ENCODE data around the gene AGMO. TPM values are rescaled to one million over a fixed set of nuclear protein-coding genes. Genes with fewer than 3 reads are reported as not detected.

Gene AGMO
- polyA plus RNA-seq, 3 donors = not detected

DNA sequence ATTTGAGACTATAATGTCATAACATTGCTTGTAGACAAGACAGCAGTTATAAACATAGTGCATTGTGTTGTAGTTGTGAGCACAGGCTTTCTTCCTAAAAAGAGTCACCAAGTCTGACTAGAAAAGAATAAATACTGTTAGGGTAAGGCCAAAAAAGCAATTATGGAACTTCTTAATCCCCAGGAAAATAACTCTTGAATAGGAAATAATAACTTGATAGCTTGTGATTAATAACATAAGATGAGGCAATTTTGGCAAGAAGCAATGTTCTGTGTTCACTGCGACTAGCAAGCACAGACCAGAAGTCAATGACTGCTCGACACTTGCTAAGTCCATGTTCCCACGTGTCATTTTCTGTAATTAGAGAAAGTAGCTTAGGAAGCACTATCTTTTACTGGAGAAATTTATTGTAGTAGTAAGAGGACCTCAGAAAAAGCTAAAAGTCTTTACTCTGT is 97.1 kb downstream of the AGMO start:
- H3K9me3 Mint-ChIP-seq = peaks cover 0 to 3% (median 0%) of the 10 kb centered on the region in 7 donors
- Histone ChIP-seq H3K4me1 (ENCODE audit: control insufficient read depth in 1 of 2, insufficient read depth in 2 of 2, low read length in 2 of 2) (no peaks in the 10 kb centered on the region), H3K9ac (ENCODE audit: insufficient read depth, low read length, poor library complexity, severe bottlenecking) (no peak overlapping the region), H3K9me3 (replicated peaks in 1 of 2; ENCODE audit: control insufficient read depth in 1 of 2, insufficient read depth in 1 of 2, low read length in 2 of 2) (no peaks in the 10 kb centered on the region), H3K27me3 (ENCODE audit: control insufficient read depth in 2 of 2, insufficient read depth in 2 of 2, low read length in 2 of 2) (no peaks in the 10 kb centered on the region), H3K79me2 (ENCODE audit: insufficient read depth, low read length) (no peaks in the 10 kb centered on the region), H4K20me1 (ENCODE audit: insufficient read depth, low read length) (no peaks in the 10 kb centered on the region), H3K4me2 (replicated peaks; ENCODE audit: extremely low read depth, low read length, poor library complexity, severe bottlenecking) (no peak overlapping the region), H2AFZ (ENCODE audit: insufficient read depth, low read depth, low read length, poor library complexity, severe bottlenecking) (no peak overlapping the region), H3K27ac (ENCODE audit: low read depth in 1 of 2, low read length in 2 of 2) (no peak overlapping the region), H3K36me3 (replicated peaks in 1 of 2; ENCODE audit: control insufficient read depth in 1 of 2, insufficient read depth in 2 of 2, low read length in 2 of 2) (no peaks in the 10 kb centered on the region), H3K4me3 (replicated peaks in 1 of 3; ENCODE audit: low read depth in 2 of 3, low read length in 3 of 3) (no peak overlapping the region)
- TF ChIP-seq, protein P1, sequence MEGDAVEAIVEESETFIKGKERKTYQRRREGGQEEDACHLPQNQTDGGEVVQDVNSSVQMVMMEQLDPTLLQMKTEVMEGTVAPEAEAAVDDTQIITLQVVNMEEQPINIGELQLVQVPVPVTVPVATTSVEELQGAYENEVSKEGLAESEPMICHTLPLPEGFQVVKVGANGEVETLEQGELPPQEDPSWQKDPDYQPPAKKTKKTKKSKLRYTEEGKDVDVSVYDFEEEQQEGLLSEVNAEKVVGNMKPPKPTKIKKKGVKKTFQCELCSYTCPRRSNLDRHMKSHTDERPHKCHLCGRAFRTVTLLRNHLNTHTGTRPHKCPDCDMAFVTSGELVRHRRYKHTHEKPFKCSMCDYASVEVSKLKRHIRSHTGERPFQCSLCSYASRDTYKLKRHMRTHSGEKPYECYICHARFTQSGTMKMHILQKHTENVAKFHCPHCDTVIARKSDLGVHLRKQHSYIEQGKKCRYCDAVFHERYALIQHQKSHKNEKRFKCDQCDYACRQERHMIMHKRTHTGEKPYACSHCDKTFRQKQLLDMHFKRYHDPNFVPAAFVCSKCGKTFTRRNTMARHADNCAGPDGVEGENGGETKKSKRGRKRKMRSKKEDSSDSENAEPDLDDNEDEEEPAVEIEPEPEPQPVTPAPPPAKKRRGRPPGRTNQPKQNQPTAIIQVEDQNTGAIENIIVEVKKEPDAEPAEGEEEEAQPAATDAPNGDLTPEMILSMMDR (IDR thresholded peaks at IDR 0.05) = no peak
- no peak for DNase-seq
- H3K36me3 Mint-ChIP-seq = no peaks in the 10 kb centered on the region
- no peaks in the 10 kb centered on the region for H3K4me1 Mint-ChIP-seq
- H3K27ac Mint-ChIP-seq = no peak overlapping the region
- no peak overlapping the region for H3K4me3 Mint-ChIP-seq
- intact Hi-C loops (cut with micrococcal nuclease) = no loop called here
- H3K27me3 Mint-ChIP-seq (ENCODE audit: low read depth in 3 of 3) = no peaks in the 10 kb centered on the region
- WGBS (ENCODE audit: insufficient coverage) = 85% methylated on average over 2 of the region's 3 CpGs

DNA sequence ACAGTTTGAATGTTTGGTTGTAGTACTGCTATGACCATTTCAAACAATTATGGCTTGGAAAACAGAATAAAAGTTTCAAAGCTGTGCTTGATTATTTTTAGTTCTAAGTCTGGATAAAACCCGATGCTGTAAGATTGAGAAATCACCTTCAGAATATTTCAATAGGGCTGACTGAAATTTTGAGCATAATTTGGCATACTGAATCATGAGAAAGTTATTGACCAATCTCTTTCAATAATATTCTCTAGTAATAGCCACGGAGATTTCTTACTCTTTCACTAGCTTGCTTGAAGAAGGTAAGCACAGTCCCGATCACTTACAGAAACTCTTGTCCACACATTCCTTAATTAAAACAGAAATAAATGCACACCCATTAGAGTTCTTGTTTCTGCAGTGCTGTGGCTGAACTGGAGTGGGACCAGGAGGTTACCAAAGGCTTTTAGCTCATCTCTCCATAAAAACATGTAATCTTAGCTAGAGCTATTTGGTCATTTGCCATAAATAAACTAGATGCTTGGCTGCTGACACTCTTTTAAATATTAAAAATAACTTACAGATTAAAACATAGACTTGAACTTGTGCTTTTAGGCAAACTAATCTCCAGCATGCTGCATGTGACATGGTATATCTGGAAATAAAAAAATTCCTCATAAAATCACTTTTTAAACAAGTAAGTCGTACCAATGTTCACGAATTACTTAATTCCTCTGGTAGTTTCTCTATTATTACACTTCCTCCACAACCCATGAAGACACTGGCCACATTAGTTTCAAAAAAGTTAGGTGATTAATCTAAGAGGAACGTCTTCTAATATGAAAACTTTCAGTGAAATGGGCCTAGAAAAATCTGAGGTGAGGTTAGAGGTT is 97.8 kb downstream of the AGMO start:
- Histone ChIP-seq H3K27me3 (ENCODE audit: control insufficient read depth in 2 of 2, insufficient read depth in 2 of 2, low read length in 2 of 2) (no peaks in the 10 kb centered on the region), H3K9me3 (replicated peaks in 1 of 2; ENCODE audit: control insufficient read depth in 1 of 2, insufficient read depth in 1 of 2, low read length in 2 of 2) (no peaks in the 10 kb centered on the region), H2AFZ (ENCODE audit: insufficient read depth, low read depth, low read length, poor library complexity, severe bottlenecking) (no peak overlapping the region), H3K4me1 (ENCODE audit: control insufficient read depth in 1 of 2, insufficient read depth in 2 of 2, low read length in 2 of 2) (no peaks in the 10 kb centered on the region), H3K27ac (ENCODE audit: low read depth in 1 of 2, low read length in 2 of 2) (no peak overlapping the region), H4K20me1 (ENCODE audit: insufficient read depth, low read length) (no peaks in the 10 kb centered on the region), H3K79me2 (ENCODE audit: insufficient read depth, low read length) (no peaks in the 10 kb centered on the region), H3K4me2 (replicated peaks; ENCODE audit: extremely low read depth, low read length, poor library complexity, severe bottlenecking) (no peak overlapping the region), H3K4me3 (replicated peaks in 1 of 3; ENCODE audit: low read depth in 2 of 3, low read length in 3 of 3) (no peak overlapping the region), H3K36me3 (replicated peaks in 1 of 2; ENCODE audit: control insufficient read depth in 1 of 2, insufficient read depth in 2 of 2, low read length in 2 of 2) (no peaks in the 10 kb centered on the region), H3K9ac (ENCODE audit: insufficient read depth, low read length, poor library complexity, severe bottlenecking) (no peak overlapping the region)
- TF ChIP-seq, protein P1 (IDR thresholded peaks at IDR 0.05) = no peak
- intact Hi-C loops (cut with micrococcal nuclease) = no loop called here
- WGBS (ENCODE audit: insufficient coverage) = no CpG with 5 or more reads among the region's 6 CpGs
- peaks cover 0 to 3% (median 0%) of the 10 kb centered on the region in 7 donors for H3K9me3 Mint-ChIP-seq
- H3K27ac Mint-ChIP-seq = no peak overlapping the region
- no peak overlapping the region for H3K4me3 Mint-ChIP-seq
- H3K36me3 Mint-ChIP-seq = no peaks in the 10 kb centered on the region
- no peaks in the 10 kb centered on the region for H3K4me1 Mint-ChIP-seq
- H3K27me3 Mint-ChIP-seq (ENCODE audit: low read depth in 3 of 3) = no peaks in the 10 kb centered on the region
- no peak for DNase-seq
